GM12878 (cell line): ENCODE measurements around the gene TSPO2. TPM values are rescaled to one million over a fixed set of nuclear protein-coding genes. Genes with fewer than 3 reads are reported as not detected.

Experiments
- ATAC-seq: fragments of 200-7000 bp; cut with Tn5 transposase; 3 replicates; pipeline ENCODE4 v1.9.1; 2020; ENCODE audit warnings: mild to moderate bottlenecking, moderate library complexity
- BruUV-seq: library from RNA; stranded (reverse); fragments of 400-500 nt; replicated peaks from 2 replicates; lab custom pipeline; 2021; lab: Mats Ljungman, UMichigan
- CTCF ChIA-PET: fragments of 300-600 bp; sonication (Branson Sonifier 250); formaldehyde crosslinking; extraction: SDS; loops from one replicate; lab custom pipeline; 2021; ENCODE audit warnings: inconsistent platforms; lab: Yijun Ruan, JAX
- POLR2A ChIA-PET: fragments of 350-600 bp; formaldehyde crosslinking; extraction: SDS; loops from one replicate; lab custom pipeline; 2021; ENCODE audit warnings: inconsistent platforms; lab: Charles Lee
- RAD21 ChIA-PET: fragments of 300-600 bp; sonication (Branson Sonifier 250); formaldehyde crosslinking; loops from one replicate; lab custom pipeline; 2023; ENCODE audit warnings: antibody characterized with exemption; ENCODE audit not compliant: unreplicated experiment; lab: Charles Lee
- SMC1A ChIA-PET: fragments of 300-600 bp; sonication (Branson Sonifier 250); formaldehyde crosslinking; loops from one replicate; lab custom pipeline; 2023; ENCODE audit not compliant: unreplicated experiment, uncharacterized antibody; lab: Charles Lee
- DNase-seq: peaks from one replicate; pipeline ENCODE4 v3.0.0-alpha.2; 2011; ENCODE audit warnings: low read depth, low spot score
- FAIRE-seq: peaks from 3 replicates; lab custom pipeline; 2011; peaks lifted over from hg19 to GRCh38; lab: Jason Lieb, UNC
- H2AFZ ChIP-seq: 2 replicates; pipeline ENCODE4 v1.6.0; 2011; ENCODE audit warnings: low read depth, low read length, control low read depth; ENCODE audit not compliant: control insufficient read depth
- H3K27ac ChIP-seq: 2 replicates; pipeline ENCODE4 v1.5.1; 2011; ENCODE audit warnings: control low read depth; ENCODE audit not compliant: control insufficient read depth, insufficient read depth
- H3K27me3 ChIP-seq, 2 experiments: replicated peaks in 1 of 2; 2 replicates each; pipeline versions ENCODE4 v1.6.0 to v1.6.1; 2011; ENCODE audit warnings: low read length in 1 of 2; ENCODE audit not compliant: control insufficient read depth in 2 of 2, insufficient read depth in 2 of 2
- H3K36me3 ChIP-seq, 2 experiments: 2 replicates each; pipeline ENCODE4 v1.5.1; 2011; ENCODE audit warnings: low read length in 1 of 2; ENCODE audit not compliant: control insufficient read depth in 2 of 2, insufficient read depth in 2 of 2
- H3K4me1 ChIP-seq: 2 replicates; pipeline ENCODE4 v1.6.1; 2011; ENCODE audit warnings: mild to moderate bottlenecking, low read length, moderate library complexity, mixed read lengths; ENCODE audit not compliant: control insufficient read depth, insufficient read depth
- H3K4me2 ChIP-seq: 2 replicates; pipeline ENCODE4 v1.6.0; 2011; ENCODE audit warnings: control low read depth; ENCODE audit not compliant: control insufficient read depth, insufficient read depth
- H3K4me3 ChIP-seq: fragments of 200-600 bp; sonication (generic); 2 replicates; pipeline ENCODE4 v1.5.1; 2016
- H3K79me2 ChIP-seq: 2 replicates; pipeline ENCODE4 v1.6.0; 2011; ENCODE audit warnings: low read length; ENCODE audit not compliant: control insufficient read depth, insufficient read depth
- H3K9ac ChIP-seq: 2 replicates; pipeline ENCODE4 v1.8.0; 2011; ENCODE audit warnings: low read length, control low read depth, mixed read lengths; ENCODE audit not compliant: control insufficient read depth, insufficient read depth
- H3K9me3 ChIP-seq: replicated peaks from 3 replicates; pipeline ENCODE4 v1.5.1; 2011; ENCODE audit warnings: mild to moderate bottlenecking, low read length; ENCODE audit not compliant: control insufficient read depth, insufficient read depth
- H4K20me1 ChIP-seq: 2 replicates; pipeline ENCODE4 v1.6.0; 2011; ENCODE audit not compliant: control insufficient read depth, insufficient read depth
- HDGF ChIP-seq: fragments of 450-650 bp; IDR thresholded peaks from 2 replicates; pipeline ENCODE4 v1.6.1; 2016; ENCODE audit warnings: antibody characterized with exemption
- IRF5 ChIP-seq: fragments of 450-650 bp; IDR thresholded peaks from 2 replicates; pipeline ENCODE4 v1.6.1; 2017; ENCODE audit warnings: borderline replicate concordance
- KDM1A ChIP-seq: fragments of 200-600 bp; sonication (generic); IDR thresholded peaks from 2 replicates; pipeline ENCODE4 v1.6.1; 2016; ENCODE audit warnings: borderline replicate concordance
- whole genome bisulfite sequencing: methylation state at CpG from one replicate; pipeline ENCODE4 v1.1.6; 2016; ENCODE audit warnings: low lambda C conversion rate; ENCODE audit not compliant: insufficient replicate concordance, insufficient coverage; ENCODE audit errors: missing lambda C conversion rate; 5-methylcytosine and 5-hydroxymethylcytosine counted together
- in situ Hi-C: fragments of 300-500 bp; cut with MboI; formaldehyde crosslinking; loops from 9 replicates; pipeline ENCODE4 v1.14.3; 2018; ENCODE audit warnings: mixed read lengths
- intact Hi-C: fragments of 100-400 bp; cut with micrococcal nuclease; formaldehyde crosslinking; loops from one replicate; pipeline ENCODE4 v1.14.2; 2022; ENCODE audit not compliant: unreplicated experiment
- polyA plus RNA-seq, 11 experiments: library from polyadenylated mRNA; depleted of rRNA in 4 of 11; unstranded in 6 of 11; stranded (reverse) in 5 of 11; fragments of >200 nt; fragmentation: Nextera tagmentation in 4 of 11; fragmentation: Illumina TruSeq in 1 of 11; extraction: Ambion mirVana in 4 of 11; extraction: Trizol in 1 of 11; gene quantifications; 1 replicate in 1 of 11; 2 replicates in 10 of 11; pipeline versions ENCODE4 v1.2.1 to v1.2.3, GENCODE V29; 2011 to 2016; ENCODE audit warnings: inconsistent platforms in 2 of 11, missing spikeins in 2 of 11, low read depth in 1 of 11
- total RNA-seq, 4 experiments: library from RNA; depleted of rRNA in 3 of 4; stranded (reverse); fragments of >200 nt in 3 of 4; fragmentation: Illumina TruSeq in 1 of 4; extraction: Trizol in 1 of 4; gene quantifications; 2 replicates each; pipeline versions ENCODE4 v1.2.1 to v1.2.3, GENCODE V29; 2013 to 2021
- TF ChIP-seq, protein P1 (sequence below): IDR thresholded peaks from 2 replicates; pipeline ENCODE4 v1.6.1; 2012; ENCODE audit warnings: improper control_type of control experiment, low read depth, low read length; ENCODE audit not compliant: insufficient replicate concordance

The TSPO2 gene
- total and polyA plus RNA-seq, 10 of the 15 experiments (the other 5 are each of a cell fraction or from before 2014, with no cell fraction given) = not detected

DNA sequence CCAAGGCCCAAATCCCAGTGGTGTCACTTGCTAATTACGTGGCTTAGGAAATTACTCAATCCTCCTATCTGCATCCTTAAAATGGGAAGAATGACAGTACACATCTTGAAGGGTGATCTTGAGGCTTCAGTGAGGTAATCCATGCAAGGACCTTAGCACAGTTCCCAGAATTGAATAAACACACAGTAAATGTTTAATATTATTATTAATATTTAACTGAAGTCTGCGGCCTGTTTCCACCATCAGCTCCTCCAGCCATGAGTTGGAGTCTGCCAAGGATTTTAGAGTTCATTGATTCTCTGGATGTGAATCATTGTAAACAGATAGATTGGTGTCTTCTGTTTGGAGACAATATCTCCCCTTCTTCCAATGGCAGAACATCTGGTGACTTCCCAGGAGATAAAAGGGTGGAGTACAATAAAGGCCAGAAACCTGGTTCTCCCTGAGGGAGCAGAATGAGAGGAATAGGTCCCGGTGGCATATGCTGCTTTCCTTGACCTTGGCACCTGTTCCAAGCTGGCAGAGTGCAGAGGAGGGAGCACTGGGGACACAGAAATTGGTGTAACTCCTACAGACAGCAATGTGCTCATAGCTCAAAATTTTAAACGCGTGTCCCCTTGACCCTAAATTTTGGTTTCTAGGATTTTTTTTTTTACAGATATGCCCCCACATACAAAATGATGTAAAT is 28.7 kb upstream of the TSPO2 start:
- ChIA-PET RAD21 (interaction anchor here (0.5 kb wide), 1 partner anchor 14 kb away, joined by 3 read pairs; no protein-coding TSS in a partner anchor), CTCF (interaction anchor here (0.6 to 2.2 kb wide), 3 partner anchors 9 to 1970 kb away, joined by 3 to 8 read pairs (median 4); no protein-coding TSS in a partner anchor), SMC1A (no interaction called here), POLR2A (no interaction called here)
- H3K9ac ChIP-seq = no peak overlapping the region
- no peak overlapping the region for H3K27ac ChIP-seq
- no peaks in the 10 kb centered on the region for H4K20me1 ChIP-seq
- H3K9me3 ChIP-seq = no peaks in the 10 kb centered on the region
- H3K36me3 ChIP-seq = no peaks in the 10 kb centered on the region
- 42% methylated on average over 5 of the region's 5 CpGs for WGBS
- ATAC-seq (no peak), DNase-seq (no peak), FAIRE-seq (no peak)
- H3K4me3 ChIP-seq = no peak overlapping the region
- TF ChIP-seq, protein P1, sequence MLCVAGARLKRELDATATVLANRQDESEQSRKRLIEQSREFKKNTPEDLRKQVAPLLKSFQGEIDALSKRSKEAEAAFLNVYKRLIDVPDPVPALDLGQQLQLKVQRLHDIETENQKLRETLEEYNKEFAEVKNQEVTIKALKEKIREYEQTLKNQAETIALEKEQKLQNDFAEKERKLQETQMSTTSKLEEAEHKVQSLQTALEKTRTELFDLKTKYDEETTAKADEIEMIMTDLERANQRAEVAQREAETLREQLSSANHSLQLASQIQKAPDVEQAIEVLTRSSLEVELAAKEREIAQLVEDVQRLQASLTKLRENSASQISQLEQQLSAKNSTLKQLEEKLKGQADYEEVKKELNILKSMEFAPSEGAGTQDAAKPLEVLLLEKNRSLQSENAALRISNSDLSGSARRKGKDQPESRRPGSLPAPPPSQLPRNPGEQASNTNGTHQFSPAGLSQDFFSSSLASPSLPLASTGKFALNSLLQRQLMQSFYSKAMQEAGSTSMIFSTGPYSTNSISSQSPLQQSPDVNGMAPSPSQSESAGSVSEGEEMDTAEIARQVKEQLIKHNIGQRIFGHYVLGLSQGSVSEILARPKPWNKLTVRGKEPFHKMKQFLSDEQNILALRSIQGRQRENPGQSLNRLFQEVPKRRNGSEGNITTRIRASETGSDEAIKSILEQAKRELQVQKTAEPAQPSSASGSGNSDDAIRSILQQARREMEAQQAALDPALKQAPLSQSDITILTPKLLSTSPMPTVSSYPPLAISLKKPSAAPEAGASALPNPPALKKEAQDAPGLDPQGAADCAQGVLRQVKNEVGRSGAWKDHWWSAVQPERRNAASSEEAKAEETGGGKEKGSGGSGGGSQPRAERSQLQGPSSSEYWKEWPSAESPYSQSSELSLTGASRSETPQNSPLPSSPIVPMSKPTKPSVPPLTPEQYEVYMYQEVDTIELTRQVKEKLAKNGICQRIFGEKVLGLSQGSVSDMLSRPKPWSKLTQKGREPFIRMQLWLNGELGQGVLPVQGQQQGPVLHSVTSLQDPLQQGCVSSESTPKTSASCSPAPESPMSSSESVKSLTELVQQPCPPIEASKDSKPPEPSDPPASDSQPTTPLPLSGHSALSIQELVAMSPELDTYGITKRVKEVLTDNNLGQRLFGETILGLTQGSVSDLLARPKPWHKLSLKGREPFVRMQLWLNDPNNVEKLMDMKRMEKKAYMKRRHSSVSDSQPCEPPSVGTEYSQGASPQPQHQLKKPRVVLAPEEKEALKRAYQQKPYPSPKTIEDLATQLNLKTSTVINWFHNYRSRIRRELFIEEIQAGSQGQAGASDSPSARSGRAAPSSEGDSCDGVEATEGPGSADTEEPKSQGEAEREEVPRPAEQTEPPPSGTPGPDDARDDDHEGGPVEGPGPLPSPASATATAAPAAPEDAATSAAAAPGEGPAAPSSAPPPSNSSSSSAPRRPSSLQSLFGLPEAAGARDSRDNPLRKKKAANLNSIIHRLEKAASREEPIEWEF = no peak
- TF ChIP-seq IRF5 (no peak), KDM1A (no peak), HDGF (no peak)
- no peaks in the 10 kb centered on the region for H3K4me1 ChIP-seq
- no TSS peak for BruUV-seq
- 0 out of 4 replicates have a peak, but pooled peaks cover 0 to 2% of the 10 kb centered on the region in 2 experiments for H3K27me3 ChIP-seq
- no peak overlapping the region for H2AFZ ChIP-seq
- in situ Hi-C loops = no loop called here
- H3K4me2 ChIP-seq = no peak overlapping the region
- intact Hi-C loops = no loop called here
- H3K79me2 ChIP-seq = no peaks in the 10 kb centered on the region
